Liver (tissue), 9 donors: Measurements from ENCODE around the gene SPO11. TPM values are rescaled to one million over a fixed set of nuclear protein-coding genes. Genes with fewer than 3 reads are reported as not detected.
A peak's percentile ranks its signal among the peaks of the same experiment; 100 is the strongest.

Experiments used
- DNase-seq: peaks from one replicate; pipeline ENCODE4 v3.0.0-alpha.2; 2017; ENCODE audit warnings: low spot score
- H3K27ac ChIP-seq, 2 donors: one replicate each; pipeline ENCODE4 v1.7.0; 2013; ENCODE audit warnings: inconsistent platforms in 2 of 2, low read length in 2 of 2, control low read depth in 1 of 2, low read depth in 1 of 2, mild to moderate bottlenecking in 1 of 2
- H3K27me3 ChIP-seq, 4 donors: one replicate each; pipeline versions ENCODE4 v1.6.1 to v1.7.0; 2013; ENCODE audit warnings: low read length in 3 of 4, inconsistent platforms in 1 of 4, mild to moderate bottlenecking in 1 of 4, moderate library complexity in 1 of 4; ENCODE audit not compliant: control insufficient read depth in 4 of 4, insufficient read depth in 4 of 4
- H3K36me3 ChIP-seq, 4 donors: one replicate each; pipeline versions ENCODE4 v1.6.1 to v1.7.0; 2013; ENCODE audit warnings: low read length in 3 of 4, mild to moderate bottlenecking in 3 of 4, low read depth in 1 of 4, moderate library complexity in 1 of 4; ENCODE audit not compliant: control insufficient read depth in 4 of 4, insufficient read depth in 3 of 4
- H3K4me1 ChIP-seq, 4 donors: one replicate each; pipeline versions ENCODE4 v1.6.1 to v1.7.0; 2013; ENCODE audit warnings: low read length in 3 of 4, mild to moderate bottlenecking in 3 of 4, moderate library complexity in 1 of 4; ENCODE audit not compliant: control insufficient read depth in 4 of 4, insufficient read depth in 4 of 4
- H3K4me3 ChIP-seq, 3 donors: one replicate each; pipeline versions ENCODE4 v1.6.1 to v1.7.0; 2013; ENCODE audit warnings: low read length in 3 of 3, control low read depth in 1 of 3, low read depth in 1 of 3, mild to moderate bottlenecking in 1 of 3
- H3K9ac ChIP-seq, 2 donors: one replicate each; pipeline ENCODE4 v1.7.0; 2013; ENCODE audit warnings: low read length in 2 of 2, mild to moderate bottlenecking in 2 of 2, moderate library complexity in 2 of 2, control low read depth in 1 of 2, low read depth in 1 of 2
- H3K9me3 ChIP-seq, 4 donors: one replicate each; pipeline versions ENCODE4 v1.6.1 to v1.7.0; 2013; ENCODE audit warnings: low read length in 3 of 4; ENCODE audit not compliant: control insufficient read depth in 4 of 4
- EGR1 ChIP-seq, 2 donors: IDR thresholded peaks; 2 replicates each; pipeline ENCODE4 v1.6.1; 2016 to 2018; ENCODE audit warnings: antibody characterized with exemption in 2 of 2, low read depth in 2 of 2
- FOXA1 ChIP-seq: IDR thresholded peaks from 2 replicates; pipeline ENCODE4 v1.6.1; 2016; ENCODE audit warnings: antibody characterized with exemption
- FOXA2 ChIP-seq: IDR thresholded peaks from 2 replicates; pipeline ENCODE4 v1.6.1; 2016; ENCODE audit warnings: antibody characterized with exemption
- GABPA ChIP-seq, 2 donors: IDR thresholded peaks in 1 of 2; conservative IDR thresholded peaks in 1 of 2; 2 replicates each; pipeline ENCODE4 v1.6.1; 2016; ENCODE audit warnings: antibody characterized with exemption in 2 of 2, mild to moderate bottlenecking in 1 of 2, moderate library complexity in 1 of 2
- HNF4A ChIP-seq, 2 donors: conservative IDR thresholded peaks; 2 replicates each; pipeline ENCODE4 v1.6.1; 2016; ENCODE audit warnings: antibody characterized with exemption in 2 of 2, mild to moderate bottlenecking in 2 of 2
- HNF4G ChIP-seq: IDR thresholded peaks from 2 replicates; pipeline ENCODE4 v1.6.1; 2016; ENCODE audit warnings: antibody characterized with exemption
- JUND ChIP-seq, 2 donors: IDR thresholded peaks; 2 replicates each; pipeline ENCODE4 v1.6.1; 2016; ENCODE audit warnings: antibody characterized with exemption in 2 of 2
- RAD21 ChIP-seq, 2 donors: IDR thresholded peaks; 2 replicates each; pipeline ENCODE4 v1.6.1; 2016; ENCODE audit warnings: antibody characterized with exemption in 2 of 2, mild to moderate bottlenecking in 2 of 2
- REST ChIP-seq: IDR thresholded peaks from 2 replicates; pipeline ENCODE4 v1.6.1; 2016; ENCODE audit warnings: antibody characterized with exemption, mild to moderate bottlenecking
- RXRA ChIP-seq, 2 donors: IDR thresholded peaks; 2 replicates each; pipeline ENCODE4 v1.6.1; 2017 to 2018; ENCODE audit warnings: antibody characterized with exemption in 2 of 2, mild to moderate bottlenecking in 1 of 2
- SP1 ChIP-seq: IDR thresholded peaks from 2 replicates; pipeline ENCODE4 v1.6.1; 2018; ENCODE audit warnings: antibody characterized with exemption, mild to moderate bottlenecking
- TAF1 ChIP-seq: conservative IDR thresholded peaks from 2 replicates; pipeline ENCODE4 v1.6.1; 2016; ENCODE audit warnings: antibody characterized with exemption, mild to moderate bottlenecking
- YY1 ChIP-seq: IDR thresholded peaks from 2 replicates; pipeline ENCODE4 v1.6.1; 2016; ENCODE audit warnings: antibody characterized with exemption, mild to moderate bottlenecking
- WGBS: extraction: QIAGEN DNeasy Blood & Tissue Kit; methylation state at CpG from one replicate; pipeline ENCODE4 v1.1.7; 2013; 5-methylcytosine and 5-hydroxymethylcytosine counted together
- polyA plus RNA-seq, 2 donors: library from polyadenylated mRNA; stranded (reverse) in 1 of 2; unstranded in 1 of 2; fragments of 200-250 nt in 1 of 2; fragments of >200 nt in 1 of 2; fragmentation: Nextera tagmentation in 1 of 2; extraction: Ambion mirVana in 1 of 2; gene quantifications; one replicate each; pipeline versions ENCODE4 v1.2.1 to v1.2.3, GENCODE V29; 2013 to 2015
- total RNA-seq, 2 donors: library from RNA; depleted of rRNA; stranded (reverse); fragments of >200 nt; gene quantifications; one replicate each; pipeline ENCODE4 v1.2.3, GENCODE V29; 2014
- TF ChIP-seq, protein P1 (sequence below): IDR thresholded peaks from 2 replicates; pipeline ENCODE4 v1.6.1; 2016; ENCODE audit warnings: antibody characterized with exemption
- TF ChIP-seq, protein P2 (sequence below): IDR thresholded peaks from 2 replicates; pipeline ENCODE4 v1.6.1; 2016; ENCODE audit warnings: antibody characterized with exemption
- TF ChIP-seq, protein P3 (sequence below): IDR thresholded peaks from 2 replicates; pipeline ENCODE4 v1.6.1; 2016; ENCODE audit warnings: antibody characterized with exemption
- TF ChIP-seq, protein P4 (sequence below): fragments of 150-350 bp; IDR thresholded peaks from 2 replicates; pipeline ENCODE4 v1.5.1; 2017; ENCODE audit warnings: improper control_type of control experiment, low read depth, low read length; ENCODE audit not compliant: missing input control
- donor health status: healthy.
- donor health status: healthy.
- donor health status: healthy.
- donor health status: healthy.
- donor health status: healthy.

SPO11 gene
- total and polyA plus RNA-seq, 4 donors = not detected

- no peaks in the 10 kb centered on the region for H3K4me1 ChIP-seq
- no peaks in the 10 kb centered on the region for H3K36me3 ChIP-seq
- H3K9ac ChIP-seq = no peak overlapping the region
- no peak overlapping the region for H3K27ac ChIP-seq
- H3K27me3 ChIP-seq = peaks cover 3 to 9% (median 6%) of the 10 kb centered on the region in 4 donors
- no peaks in the 10 kb centered on the region for H3K9me3 ChIP-seq
- no peak overlapping the region for H3K4me3 ChIP-seq
- TF ChIP-seq YY1 (no peak), RAD21 (IDR thresholded peaks at IDR 0.05) (peak; percentile 50 to 59)
- no peak for DNase-seq
- WGBS = 50% methylated on average over 1 of the region's 1 CpG
Measured at GRCh38 chr20:57332105-57333089, 2.8 kb downstream of the SPO11 start.

- Histone ChIP-seq H3K27me3 (peaks cover 0 to 9% (median 3%) of the 10 kb centered on the region in 4 donors), H3K27ac (no peak overlapping the region), H3K36me3 (no peaks in the 10 kb centered on the region), H3K9ac (no peak overlapping the region), H3K4me1 (no peaks in the 10 kb centered on the region), H3K4me3 (no peak overlapping the region), H3K9me3 (no peaks in the 10 kb centered on the region)
- WGBS = 74% methylated on average over 2 of the region's 2 CpGs
- no peak for DNase-seq
- no peak for TF ChIP-seq EGR1 (IDR thresholded peaks at IDR 0.05; ENCODE audit: low read depth in 2 of 2)
- TF ChIP-seq HNF4G = no peak
- TF ChIP-seq, protein P1, sequence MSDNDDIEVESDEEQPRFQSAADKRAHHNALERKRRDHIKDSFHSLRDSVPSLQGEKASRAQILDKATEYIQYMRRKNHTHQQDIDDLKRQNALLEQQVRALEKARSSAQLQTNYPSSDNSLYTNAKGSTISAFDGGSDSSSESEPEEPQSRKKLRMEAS = no peak
Measured at GRCh38 chr20:57335392-57335791, 5.8 kb downstream of the SPO11 start.

DNA sequence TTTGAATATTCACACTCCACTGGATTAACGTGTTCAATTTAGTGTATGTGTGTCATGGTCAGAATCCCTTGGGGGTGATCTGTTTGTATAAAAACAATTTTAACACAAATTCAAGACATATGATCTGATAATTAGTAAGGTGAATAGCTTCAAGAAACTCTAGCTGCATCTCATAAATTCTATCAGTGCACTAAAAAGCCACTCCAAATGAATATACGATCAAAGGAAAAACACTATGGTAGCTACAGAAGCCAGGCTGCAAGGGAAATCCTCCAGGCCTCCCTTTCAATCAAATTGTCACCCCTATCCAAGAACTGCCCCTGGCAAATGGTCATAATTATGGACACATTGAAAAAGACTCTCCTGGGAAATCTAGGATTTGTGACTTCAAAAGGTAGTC lies 12.1 kb downstream of the SPO11 start:
- Histone ChIP-seq H3K4me1 (no peaks in the 10 kb centered on the region), H3K9me3 (no peaks in the 10 kb centered on the region), H3K9ac (no peak overlapping the region), H3K36me3 (no peaks in the 10 kb centered on the region), H3K27ac (no peak overlapping the region), H3K27me3 (peaks cover 0 to 7% (median 0%) of the 10 kb centered on the region in 4 donors), H3K4me3 (no peak overlapping the region)
- 76% methylated on average over 2 of the region's 2 CpGs for WGBS
- no peak for DNase-seq
- TF ChIP-seq, protein P1 = no peak
- TF ChIP-seq, protein P2, sequence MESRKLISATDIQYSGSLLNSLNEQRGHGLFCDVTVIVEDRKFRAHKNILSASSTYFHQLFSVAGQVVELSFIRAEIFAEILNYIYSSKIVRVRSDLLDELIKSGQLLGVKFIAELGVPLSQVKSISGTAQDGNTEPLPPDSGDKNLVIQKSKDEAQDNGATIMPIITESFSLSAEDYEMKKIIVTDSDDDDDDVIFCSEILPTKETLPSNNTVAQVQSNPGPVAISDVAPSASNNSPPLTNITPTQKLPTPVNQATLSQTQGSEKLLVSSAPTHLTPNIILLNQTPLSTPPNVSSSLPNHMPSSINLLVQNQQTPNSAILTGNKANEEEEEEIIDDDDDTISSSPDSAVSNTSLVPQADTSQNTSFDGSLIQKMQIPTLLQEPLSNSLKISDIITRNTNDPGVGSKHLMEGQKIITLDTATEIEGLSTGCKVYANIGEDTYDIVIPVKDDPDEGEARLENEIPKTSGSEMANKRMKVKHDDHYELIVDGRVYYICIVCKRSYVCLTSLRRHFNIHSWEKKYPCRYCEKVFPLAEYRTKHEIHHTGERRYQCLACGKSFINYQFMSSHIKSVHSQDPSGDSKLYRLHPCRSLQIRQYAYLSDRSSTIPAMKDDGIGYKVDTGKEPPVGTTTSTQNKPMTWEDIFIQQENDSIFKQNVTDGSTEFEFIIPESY = no peak
- TF ChIP-seq HNF4A (conservative IDR thresholded peaks at IDR 0.05) (no peak), RAD21 (IDR thresholded peaks at IDR 0.05) (no peak), EGR1 (IDR thresholded peaks at IDR 0.05; ENCODE audit: low read depth in 2 of 2) (no peak), JUND (IDR thresholded peaks at IDR 0.05) (no peak), REST (no peak), YY1 (no peak), FOXA1 (no peak), RXRA (IDR thresholded peaks at IDR 0.05) (no peak), HNF4G (no peak), SP1 (no peak), FOXA2 (no peak), GABPA (IDR thresholded peaks at IDR 0.05 in 1 of 2, conservative IDR thresholded peaks at IDR 0.05 in 1 of 2) (no peak), TAF1 (no peak)
- TF ChIP-seq, protein P3, sequence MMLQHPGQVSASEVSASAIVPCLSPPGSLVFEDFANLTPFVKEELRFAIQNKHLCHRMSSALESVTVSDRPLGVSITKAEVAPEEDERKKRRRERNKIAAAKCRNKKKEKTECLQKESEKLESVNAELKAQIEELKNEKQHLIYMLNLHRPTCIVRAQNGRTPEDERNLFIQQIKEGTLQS = no peak
- TF ChIP-seq, protein P4, sequence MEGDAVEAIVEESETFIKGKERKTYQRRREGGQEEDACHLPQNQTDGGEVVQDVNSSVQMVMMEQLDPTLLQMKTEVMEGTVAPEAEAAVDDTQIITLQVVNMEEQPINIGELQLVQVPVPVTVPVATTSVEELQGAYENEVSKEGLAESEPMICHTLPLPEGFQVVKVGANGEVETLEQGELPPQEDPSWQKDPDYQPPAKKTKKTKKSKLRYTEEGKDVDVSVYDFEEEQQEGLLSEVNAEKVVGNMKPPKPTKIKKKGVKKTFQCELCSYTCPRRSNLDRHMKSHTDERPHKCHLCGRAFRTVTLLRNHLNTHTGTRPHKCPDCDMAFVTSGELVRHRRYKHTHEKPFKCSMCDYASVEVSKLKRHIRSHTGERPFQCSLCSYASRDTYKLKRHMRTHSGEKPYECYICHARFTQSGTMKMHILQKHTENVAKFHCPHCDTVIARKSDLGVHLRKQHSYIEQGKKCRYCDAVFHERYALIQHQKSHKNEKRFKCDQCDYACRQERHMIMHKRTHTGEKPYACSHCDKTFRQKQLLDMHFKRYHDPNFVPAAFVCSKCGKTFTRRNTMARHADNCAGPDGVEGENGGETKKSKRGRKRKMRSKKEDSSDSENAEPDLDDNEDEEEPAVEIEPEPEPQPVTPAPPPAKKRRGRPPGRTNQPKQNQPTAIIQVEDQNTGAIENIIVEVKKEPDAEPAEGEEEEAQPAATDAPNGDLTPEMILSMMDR = no peak
